ENCODE results near the gene STC2.

The STC2 gene

GRCh38 chr5:173319646-173320045 is 8.6 kb downstream of the STC2 start:
- no peak for TF ChIP-seq CTCF (IDR thresholded peaks at IDR 0.05)

GRCh38 chr5:173318881-173319620 is 9.2 kb downstream of the STC2 start:
- no peak for TF ChIP-seq CTCF (IDR thresholded peaks at IDR 0.05)

- TF ChIP-seq CTCF (IDR thresholded peaks at IDR 0.05) = no peak
Measured at GRCh38 chr5:173318330-173318729, 9.9 kb downstream of the STC2 start.

GRCh38 chr5:173317852-173318251 is 10.4 kb downstream of the STC2 start:
- no peak for TF ChIP-seq CTCF (IDR thresholded peaks at IDR 0.05)

- no peak for TF ChIP-seq CTCF (IDR thresholded peaks at IDR 0.05)
Measured at GRCh38 chr5:173317091-173317730, 11.0 kb downstream of the STC2 start.

- no peak for TF ChIP-seq CTCF (IDR thresholded peaks at IDR 0.05)
Measured at GRCh38 chr5:173316339-173317020, 11.7 kb downstream of the STC2 start.

- TF ChIP-seq CTCF (IDR thresholded peaks at IDR 0.05) = no peak
Measured at GRCh38 chr5:173315495-173316338, 12.5 kb downstream of the STC2 start.

All from LNCAP (cell line).